ENCODE measurements around the gene GBF1.
"Not testable (repeated sequence)": the region's sequence is repeated elsewhere in the genome, so short reads cannot be mapped to it uniquely, and the experiment has no call there.

GBF1 gene

DNA sequence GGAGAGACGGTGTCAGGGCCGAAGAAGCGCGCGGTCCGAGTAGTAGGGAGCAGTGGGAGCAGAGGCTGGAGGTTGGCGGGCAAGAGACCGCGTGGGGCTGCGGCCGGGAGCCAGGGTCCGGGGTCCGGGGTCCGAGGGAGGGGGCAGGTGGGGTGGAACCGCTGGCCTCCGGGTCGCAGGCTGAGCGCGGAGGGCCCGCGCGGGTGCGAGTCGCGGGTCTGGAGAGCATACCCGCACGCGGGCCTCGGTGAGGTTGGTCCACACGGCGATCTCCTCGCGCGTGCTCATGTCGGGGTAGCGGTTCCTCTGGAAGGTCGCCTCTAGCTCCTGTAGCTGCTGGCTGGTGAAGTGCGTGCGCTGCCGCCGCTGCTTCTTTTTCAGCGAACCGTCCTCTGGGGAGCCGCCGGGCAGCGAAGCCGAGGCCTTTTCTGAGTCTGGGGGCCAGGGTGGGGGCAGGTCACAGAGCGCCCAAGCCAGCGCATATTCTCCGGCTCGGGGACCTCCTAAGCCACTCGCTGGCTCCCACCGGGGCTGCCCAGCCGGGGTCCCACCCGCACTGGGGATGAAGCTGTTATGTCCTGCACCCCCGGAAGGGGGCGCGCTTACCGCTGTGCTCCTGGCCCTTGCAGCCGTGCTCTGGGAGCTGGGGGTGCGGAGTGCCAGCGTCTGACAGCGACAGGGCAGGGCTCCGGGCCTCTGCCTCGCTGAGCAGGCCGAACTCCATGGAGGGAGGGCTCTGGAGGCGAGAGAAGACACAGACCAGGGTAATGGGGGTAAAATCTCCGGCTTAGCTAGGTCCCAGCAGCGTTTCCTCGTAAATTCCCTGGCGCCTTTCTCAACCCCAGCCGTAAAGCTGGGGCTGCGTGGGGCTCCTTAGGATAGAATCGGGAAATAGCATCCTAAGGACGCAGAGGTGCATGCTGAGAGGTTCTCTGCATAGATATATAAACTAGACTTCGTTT lies 13.7 kb upstream of the GBF1 start:
- DNase-seq (ENCODE audit: low read depth in 2 of 2, low spot score in 1 of 2), result peak in 1 of 2 donors; percentile 31

DNA sequence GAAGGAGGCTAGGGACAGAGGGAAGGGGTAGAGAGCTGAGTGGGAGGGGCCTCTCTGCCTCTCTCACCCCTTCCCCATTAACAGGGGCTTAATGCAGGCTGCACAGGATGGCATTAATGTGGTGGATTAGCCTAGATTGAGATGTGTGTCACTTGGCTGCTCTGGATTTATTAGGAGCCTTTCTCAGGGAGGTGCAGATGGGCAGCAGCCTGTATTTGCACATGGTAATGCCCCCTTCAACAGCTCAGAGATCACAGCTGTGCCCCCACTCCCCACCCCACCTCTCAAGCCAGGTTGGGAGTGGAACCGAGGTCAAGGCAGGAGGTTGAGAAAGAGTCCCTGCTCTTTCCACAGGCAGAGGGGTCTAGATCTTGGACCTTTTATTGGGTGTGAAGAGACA lies 11.3 kb upstream of the GBF1 start:
- no peak for DNase-seq (ENCODE audit: low read depth in 2 of 2, low spot score in 1 of 2)

DNA sequence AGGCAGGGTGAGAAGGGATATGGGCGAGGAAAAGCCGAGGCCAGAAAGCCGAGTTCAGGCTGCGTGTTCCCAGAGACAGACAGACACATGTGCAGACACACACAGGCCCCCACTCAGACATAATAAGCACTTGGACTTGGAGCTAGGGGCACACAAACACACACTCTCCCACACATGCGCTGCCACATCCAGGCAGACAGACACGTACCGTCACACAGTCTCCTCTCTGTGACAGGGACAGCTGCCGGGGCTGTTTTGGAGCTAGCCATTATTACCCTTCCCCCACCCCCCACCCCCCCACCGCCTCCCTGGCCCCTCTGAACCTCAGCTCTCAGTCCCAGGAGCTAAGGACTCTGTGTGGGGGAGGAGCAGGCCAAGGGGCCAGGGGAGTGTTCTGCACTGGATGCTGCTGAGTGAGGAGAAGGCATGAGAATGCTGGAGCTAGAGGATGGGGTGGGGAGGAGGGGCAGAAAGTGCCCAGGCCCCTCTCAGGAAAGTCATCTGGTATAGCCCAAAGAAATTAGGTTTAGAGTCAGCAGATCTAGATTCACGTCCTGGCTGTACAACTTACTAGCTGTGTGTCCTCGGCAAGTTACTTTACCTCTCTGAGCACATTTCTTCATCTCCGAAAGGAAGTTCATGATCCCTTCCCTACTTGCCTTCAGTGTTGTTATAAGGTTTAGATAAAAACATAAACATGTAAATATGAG lies 10.3 kb upstream of the GBF1 start:
- DNase-seq (ENCODE audit: low read depth in 2 of 2, low spot score in 1 of 2), result no peak

DNA sequence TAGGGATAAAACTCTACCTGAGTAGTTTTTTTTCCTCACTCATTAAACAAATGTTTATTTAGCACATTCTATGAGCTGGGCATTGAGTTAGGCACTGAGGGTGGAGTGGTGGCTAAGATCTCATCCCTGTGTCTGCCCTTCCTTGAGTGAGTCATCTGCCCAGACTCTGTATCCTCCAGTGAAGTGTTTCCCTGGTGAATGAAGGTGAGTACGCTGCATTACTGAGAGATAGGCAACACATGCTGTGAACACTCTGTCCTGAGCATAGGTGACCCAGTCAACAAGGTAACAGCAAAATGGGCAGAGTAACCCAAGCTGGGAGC lies 9.8 kb upstream of the GBF1 start:
- DNase-seq (ENCODE audit: low read depth in 2 of 2, low spot score in 1 of 2), result no peak

DNA sequence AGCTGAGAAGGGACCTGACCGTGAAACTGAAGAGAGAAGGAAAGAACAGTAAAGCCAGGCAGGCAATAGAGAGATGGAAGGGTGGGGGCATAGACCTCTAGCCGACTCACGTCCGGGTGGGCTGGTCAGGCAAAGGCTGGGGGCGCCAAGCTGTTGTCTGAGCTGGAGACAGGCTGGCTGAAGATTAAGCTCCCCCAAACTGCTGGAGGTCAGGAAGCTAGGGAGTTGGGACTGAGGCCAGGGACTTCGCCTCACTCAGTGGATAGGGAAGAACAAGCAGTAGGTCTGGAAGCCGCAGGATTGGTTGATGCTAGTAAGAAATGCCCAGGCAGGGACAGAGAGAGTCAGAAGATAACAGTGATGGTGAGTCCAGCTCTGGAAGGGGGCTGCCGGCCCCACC lies 9.3 kb upstream of the GBF1 start:
- no peak for DNase-seq (ENCODE audit: low read depth in 2 of 2, low spot score in 1 of 2)

DNA sequence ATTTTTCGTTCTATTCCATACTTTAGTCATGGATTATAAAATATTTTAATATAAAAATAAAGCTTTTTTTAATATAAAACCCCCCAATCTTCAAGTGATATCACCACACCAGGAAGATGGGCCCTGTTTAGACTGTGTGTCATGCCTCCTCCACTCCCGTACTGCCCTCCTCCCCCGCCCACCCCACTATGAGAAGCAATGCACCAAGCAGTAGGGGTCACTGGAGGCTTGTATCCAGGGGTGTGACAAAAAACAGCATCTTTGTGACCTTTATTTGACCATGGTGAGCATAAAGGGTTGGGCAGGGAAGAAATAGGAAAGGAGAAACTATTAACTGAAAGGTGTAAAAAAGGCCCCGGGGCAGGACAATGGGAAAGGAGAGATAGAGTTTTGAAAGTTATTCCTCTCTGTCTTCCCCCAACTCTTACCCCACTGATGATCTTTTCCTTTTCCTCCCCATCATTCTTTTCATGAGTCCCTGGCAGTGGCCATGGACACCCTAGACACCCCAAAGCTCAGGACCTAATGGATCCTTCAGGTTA lies 7.5 kb upstream of the GBF1 start:
- DNase-seq (ENCODE audit: low read depth in 2 of 2, low spot score in 1 of 2), result no peak

DNA sequence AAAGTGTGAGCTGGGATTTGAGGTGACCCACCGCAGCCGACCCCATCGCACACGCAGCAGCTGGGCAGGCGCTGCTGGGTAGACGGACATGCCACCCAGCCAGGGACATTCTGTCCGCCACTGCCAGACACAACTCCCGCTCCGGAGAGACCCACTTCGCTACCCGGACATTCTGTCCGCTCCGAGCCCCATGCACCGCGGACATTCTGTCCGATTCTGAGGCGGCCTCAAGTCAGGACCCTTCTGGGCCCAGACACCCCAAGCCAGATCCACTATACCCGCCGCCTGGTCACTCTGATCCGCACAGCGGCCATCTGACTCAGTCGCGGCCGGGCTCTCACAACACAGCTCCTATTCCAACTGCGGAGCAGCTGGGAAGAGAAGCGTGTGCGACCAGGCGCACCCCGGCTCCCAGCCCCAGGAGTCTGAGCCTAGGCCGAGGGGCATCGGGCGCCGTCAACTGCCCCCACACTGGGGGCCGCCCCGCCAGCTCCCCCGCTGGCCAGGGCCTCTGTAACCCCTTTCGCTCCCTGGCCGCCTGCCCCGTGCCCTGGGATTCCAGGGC lies 4.8 kb upstream of the GBF1 start:
- no peak for DNase-seq (ENCODE audit: low read depth in 2 of 2, low spot score in 1 of 2)

DNA sequence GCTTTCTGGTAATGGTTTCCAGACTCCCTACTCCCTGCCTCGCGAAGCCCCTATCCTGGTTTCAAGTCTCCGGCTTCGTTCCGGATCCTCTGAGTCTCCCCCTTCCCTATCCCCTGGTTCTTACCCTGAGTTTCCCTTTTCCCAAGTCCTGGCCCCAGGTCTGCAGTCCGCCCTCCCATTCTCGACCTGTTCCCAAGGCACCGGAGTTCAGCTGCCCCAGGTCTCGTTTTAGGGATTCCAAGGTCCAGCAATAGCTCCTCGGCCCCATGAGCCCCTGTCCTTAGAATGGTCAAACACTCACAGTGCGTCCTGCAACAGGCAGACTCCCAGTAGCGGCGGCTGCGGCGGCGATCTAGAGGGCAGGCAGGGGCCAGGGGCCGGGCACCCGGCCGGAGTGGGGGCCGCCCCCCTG lies 4.3 kb upstream of the GBF1 start:
- no peak for DNase-seq (ENCODE audit: low read depth in 2 of 2, low spot score in 1 of 2)

DNA sequence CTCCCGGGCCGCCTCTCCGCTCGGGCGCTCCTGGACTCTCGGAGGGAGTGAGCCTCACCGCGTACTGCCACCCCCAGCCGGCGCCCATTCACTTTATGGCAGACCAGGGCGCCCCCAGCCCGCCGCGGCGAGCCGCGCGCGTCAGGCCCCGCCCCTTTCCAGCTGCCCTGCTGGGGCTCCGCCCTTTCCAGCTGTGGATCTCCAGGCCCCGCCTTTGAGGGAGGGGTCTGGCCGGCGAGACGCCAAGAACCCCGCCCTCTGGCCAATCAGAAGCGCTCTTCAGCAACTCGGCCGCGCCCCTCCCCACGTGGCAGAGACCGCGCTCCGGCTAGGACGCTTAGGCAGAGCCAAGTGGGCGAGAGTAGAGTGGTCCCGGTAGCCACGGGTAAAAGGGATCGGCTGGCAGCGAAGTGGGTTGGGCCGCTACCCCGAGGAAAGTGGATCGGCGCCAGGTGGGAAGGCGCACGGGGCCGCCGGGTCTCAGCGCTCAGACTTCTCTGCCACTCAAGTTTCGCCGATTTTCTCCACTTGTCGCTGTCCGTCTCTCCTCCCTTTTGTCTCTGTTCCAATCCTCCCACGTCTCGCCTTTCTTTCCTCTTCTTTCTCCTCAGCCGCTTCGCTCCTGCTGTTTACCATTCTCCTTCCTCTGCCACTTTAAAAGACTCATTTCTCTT lies 3.8 kb upstream of the GBF1 start, which contains the start of gene PITX3:
PITX3 (minus strand) TSS at position 69 of the 674 bp plus-strand sequence. CDS start 9,432 bp downstream, outside the sequence.
- DNase-seq (ENCODE audit: low read depth in 2 of 2, low spot score in 1 of 2), result peak; percentile 78 to 79

DNA sequence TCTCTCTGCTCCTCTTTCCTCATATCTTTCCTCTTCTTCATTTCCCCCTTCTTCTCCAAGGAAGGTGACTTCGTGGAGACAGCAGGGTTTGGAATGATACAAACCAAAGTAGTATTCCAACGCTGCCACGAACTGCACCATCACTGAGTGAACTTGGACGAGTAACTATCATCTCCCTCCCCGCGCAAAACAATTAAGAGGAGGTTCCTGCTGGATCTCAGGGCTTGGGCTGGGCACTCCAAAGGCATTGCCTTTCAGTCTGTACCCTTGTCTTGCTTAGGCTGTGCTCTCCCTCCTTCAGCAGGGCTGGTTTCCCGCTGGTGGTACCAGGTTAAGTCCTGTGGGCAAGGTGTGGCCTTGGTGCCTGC lies 3.2 kb upstream of the GBF1 start:
- DNase-seq (ENCODE audit: low read depth in 2 of 2, low spot score in 1 of 2), result no peak

DNA sequence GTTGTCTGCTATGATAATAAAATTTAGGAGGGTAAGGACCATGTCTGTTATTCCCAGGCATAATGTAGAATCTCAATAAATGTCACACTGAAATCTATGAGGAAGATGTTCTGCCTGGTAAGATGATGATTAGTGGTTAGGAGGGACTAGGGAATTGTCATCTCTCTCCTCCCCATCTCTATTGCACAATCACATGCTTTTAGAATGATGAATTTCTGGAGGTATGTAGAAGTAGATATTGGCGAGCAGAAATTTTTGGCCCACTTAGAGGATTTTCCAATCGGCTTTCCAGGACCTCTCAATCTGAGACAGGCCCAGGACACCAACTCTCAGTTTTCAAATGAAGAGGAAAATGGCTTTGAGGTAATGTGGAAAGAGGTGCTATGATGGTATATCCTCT lies 2.0 kb upstream of the GBF1 start:
- DNase-seq (ENCODE audit: low read depth in 2 of 2, low spot score in 1 of 2), result no peak

DNA sequence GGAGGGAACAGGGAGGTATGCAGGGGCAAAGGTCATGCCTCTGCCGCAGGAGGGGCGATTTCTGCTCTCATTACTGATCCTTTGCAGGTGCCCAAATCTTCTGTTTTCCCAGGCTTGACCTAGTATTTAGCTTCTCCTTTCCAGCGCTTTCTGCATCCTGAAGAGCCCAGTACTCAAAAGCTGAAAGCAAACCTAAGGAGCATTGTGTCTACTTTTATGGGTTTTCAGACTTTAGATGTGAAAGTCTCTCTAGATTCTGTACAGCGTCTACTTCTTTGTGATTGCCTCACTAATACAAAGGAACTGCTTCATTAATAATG lies 560 bp downstream of the GBF1 start:
- no peak for DNase-seq (ENCODE audit: low read depth in 2 of 2, low spot score in 1 of 2)

DNA sequence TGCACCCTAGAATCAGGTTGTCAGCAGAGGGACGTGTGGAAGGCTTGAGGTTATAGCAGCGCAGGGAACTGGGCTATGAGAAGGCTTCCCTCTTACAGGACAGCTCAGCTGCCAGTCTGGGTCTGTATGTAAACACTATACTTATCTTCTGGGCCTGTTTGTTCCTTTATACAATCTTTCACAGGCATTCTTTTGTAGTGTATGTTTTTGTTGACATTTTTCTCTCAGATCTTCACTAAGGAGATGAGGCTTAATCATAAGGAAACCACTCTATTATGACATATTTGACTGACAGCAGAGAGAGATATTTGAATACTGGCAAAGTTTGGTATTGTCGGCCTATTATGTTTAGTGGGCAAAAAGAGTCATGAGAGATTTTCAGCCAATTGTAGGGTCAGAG lies 929 bp downstream of the GBF1 start:
- no peak for DNase-seq (ENCODE audit: low read depth in 2 of 2, low spot score in 1 of 2)

DNA sequence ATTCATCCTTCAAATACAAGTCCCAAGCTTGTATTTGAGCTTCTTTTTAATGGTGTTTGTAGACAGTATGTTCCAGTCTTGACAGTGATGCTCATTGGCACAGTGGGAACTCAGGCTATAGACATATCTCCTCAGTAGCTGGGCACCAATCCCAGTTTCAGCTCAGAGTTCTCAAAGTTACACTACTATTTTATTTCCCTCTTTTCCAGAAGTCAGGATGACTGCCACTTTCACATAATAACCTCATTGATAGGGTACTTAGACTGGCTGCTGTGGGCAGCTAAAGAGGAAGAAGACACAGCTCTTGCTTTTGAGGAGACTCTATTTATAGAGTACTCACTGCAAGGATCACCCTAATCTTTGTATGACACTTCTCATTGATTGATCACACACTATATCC lies 2.4 kb downstream of the GBF1 start:
- DNase-seq (ENCODE audit: low read depth in 2 of 2, low spot score in 1 of 2), result no peak

DNA sequence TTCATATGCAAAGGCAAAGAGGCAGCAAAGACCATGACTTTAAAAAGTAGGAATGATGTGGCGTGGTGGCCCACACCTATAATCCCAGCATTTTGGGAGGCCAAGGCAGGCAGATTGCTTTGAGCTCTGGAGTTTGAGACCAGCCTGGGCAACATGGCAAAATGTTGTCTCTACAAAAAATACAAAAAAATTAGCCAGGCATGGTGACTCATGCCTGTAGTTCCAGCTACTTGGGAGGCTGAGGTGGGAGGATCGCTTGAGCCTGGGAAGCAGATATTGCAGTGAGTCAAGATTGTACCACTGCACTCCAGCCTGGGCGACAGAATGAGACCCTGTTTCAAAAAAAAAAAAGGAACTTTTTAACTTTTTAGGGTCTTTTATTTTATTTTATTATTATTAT lies 7.2 kb downstream of the GBF1 start:
- not testable (repeated sequence) for DNase-seq (ENCODE audit: low read depth in 2 of 2, low spot score in 1 of 2)

DNA sequence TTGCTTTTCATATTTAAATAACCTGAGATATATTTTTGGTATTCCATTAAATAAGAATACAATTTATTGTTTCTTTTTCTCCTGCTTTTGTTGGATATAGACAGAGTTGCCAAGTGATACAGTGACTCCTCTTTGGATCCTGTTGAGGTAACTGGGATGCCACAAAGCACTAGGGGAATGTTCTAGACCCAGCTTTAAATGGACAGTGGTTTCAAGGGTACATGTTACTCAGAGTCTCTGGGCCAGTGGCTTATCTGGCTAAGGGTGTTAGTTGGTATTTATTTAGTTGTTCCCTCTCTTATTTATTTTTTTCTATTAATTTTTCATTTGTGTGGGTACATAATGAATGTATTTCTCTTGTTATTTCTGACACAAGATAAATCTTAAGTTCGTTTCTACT lies 9.1 kb downstream of the GBF1 start:
- no peak for DNase-seq (ENCODE audit: low read depth in 2 of 2, low spot score in 1 of 2)

DNA sequence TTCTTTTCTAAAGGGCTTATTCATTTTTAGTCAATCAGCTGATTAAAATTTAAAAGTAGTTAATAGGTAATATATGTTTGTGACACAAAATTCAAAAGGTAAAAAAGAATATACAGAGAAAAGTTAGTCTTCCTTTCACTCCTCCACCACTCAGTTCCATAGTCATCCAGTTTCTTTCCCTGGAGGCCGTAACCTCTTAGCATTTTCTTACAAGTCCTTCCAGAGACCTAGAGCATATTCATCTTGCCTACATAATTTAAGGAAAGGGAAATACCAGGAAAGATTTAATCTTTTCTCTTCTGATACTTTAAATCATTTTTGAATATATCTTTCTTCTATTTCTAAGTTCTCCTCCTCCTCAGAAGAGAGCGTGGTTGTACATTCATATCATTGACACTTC lies 10.1 kb downstream of the GBF1 start:
- no peak for DNase-seq (ENCODE audit: low read depth in 2 of 2, low spot score in 1 of 2)

DNA sequence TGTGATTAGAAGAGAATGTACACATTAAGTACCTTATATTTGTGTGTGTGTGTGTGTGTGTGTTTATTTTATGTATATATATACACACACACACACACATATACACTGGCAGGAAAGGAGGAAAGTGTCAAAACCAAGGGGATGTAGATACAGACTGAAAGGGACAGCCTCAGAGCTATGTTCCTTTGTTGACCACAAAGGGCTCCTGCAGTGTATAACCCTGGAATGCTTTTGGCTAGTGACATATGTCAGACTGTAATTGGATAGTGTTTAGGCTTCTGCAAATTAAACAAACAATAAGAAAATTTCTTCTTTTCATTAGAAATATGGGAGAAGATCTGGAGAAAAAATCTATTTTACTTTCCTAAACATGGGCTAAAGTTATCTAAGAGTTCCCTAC lies 15.9 kb downstream of the GBF1 start:
- DNase-seq (ENCODE audit: low read depth in 2 of 2, low spot score in 1 of 2), result no peak

DNA sequence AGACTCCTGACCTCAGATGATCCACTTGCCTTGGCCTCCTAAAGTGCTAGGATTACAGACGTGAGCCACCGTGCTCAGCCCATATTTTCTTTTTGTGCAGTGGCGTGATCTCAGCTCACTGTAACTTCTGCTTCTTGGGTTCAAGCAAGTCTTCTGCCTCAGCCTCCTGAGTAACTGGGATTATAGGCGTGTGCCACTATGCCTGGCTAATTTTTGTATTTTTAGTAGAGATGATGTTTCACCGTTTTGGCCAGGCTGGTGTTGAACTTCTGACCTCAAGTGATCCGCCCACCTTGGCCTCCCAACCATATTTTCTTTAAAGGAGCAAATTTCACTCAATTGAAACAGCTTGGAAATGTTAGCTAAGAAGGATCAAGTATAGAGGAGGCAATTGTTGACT lies 16.5 kb downstream of the GBF1 start:
- DNase-seq (ENCODE audit: low read depth in 2 of 2, low spot score in 1 of 2), result no peak

DNA sequence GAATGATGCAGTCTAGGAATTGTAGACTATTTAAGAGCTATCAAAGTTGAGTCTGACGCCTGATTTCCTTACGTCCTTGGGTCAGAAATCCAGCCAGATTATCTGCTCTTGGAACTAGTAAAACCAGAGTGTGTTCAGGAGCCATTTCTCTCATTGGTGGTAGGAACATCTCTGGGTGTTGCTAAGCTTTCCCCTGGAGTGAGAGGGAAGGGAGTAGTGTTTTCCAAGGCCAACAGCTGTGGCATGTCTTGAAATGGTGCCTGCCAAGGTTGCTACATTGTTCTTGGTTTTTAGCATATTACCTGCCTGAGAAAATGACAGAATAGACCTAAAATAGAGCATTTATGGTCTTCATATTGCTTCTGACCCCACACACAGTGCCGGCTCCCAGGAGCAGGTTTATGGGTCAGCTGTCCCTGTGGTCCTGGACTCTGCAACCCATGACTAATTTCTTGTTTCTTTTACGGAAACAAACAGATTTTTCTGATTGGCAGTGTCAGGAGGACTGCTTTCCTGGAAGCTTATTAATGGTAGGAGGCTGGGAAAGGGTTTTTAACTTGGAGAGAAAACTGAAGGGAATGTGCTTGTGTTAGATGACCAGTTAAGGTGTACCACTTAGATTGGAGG lies 17.5 kb downstream of the GBF1 start:
- DNase-seq (ENCODE audit: low read depth in 2 of 2, low spot score in 1 of 2), result no peak

DNA sequence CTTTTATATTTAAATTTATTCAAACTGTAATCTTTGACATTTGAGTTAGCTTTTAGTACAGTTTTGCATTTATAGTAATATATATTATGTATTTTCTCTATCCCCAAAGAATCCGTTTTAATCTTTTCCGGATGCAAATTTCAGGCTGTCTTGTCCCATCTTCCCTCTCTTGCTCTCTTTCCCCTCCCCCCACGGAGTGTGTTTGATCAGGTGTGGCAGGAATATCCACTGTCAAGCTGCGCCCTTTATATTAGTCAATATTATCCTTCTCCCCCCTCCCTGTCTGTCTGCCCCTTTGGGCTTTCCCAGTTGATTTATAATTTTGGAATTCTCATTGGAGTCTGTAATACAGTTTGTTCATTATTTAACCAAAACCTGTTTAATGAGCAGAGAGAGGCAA lies 19.0 kb downstream of the GBF1 start:
- no peak for DNase-seq (ENCODE audit: low read depth in 2 of 2, low spot score in 1 of 2)
